K562 (cell line): ENCODE data around the gene CTCFL.

Experiments used
- JUNB ChIP-seq: fragments of 450-650 bp; formaldehyde crosslinking; conservative IDR thresholded peaks from 2 replicates; pipeline ENCODE4 v1.4.0; 2020; ENCODE audit warnings: mild to moderate bottlenecking
- USF2 ChIP-seq: sonication (generic); formaldehyde crosslinking; IDR thresholded peaks from 2 replicates; pipeline ENCODE4 v1.5.0; 2020; ENCODE audit warnings: missing genetic modification reagents
- TF ChIP-seq, protein P1 (sequence below), 3 experiments: IDR thresholded peaks in 2 of 3; conservative IDR thresholded peaks in 1 of 3; 2 replicates each; pipeline ENCODE4 v1.5.1; 2011 to 2012; ENCODE audit warnings: low read length in 3 of 3, mild to moderate bottlenecking in 3 of 3, control low read depth in 2 of 3, improper control_type of control experiment in 1 of 3, inconsistent platforms in 1 of 3, low read depth in 1 of 3, mixed read lengths in 1 of 3, moderate library complexity in 1 of 3; ENCODE audit not compliant: insufficient read depth in 2 of 3
- TF ChIP-seq, protein P2 (sequence below): fragments of 250-450 bp; sonication (Bioruptor Pico); IDR thresholded peaks from 2 replicates; pipeline ENCODE4 v1.4.0; 2020; ENCODE audit warnings: mild to moderate bottlenecking, moderate library complexity

GRCh38 chr20:57540890-57541580 lies 16.1 kb upstream of the CTCFL start:
- TF ChIP-seq, protein P1, sequence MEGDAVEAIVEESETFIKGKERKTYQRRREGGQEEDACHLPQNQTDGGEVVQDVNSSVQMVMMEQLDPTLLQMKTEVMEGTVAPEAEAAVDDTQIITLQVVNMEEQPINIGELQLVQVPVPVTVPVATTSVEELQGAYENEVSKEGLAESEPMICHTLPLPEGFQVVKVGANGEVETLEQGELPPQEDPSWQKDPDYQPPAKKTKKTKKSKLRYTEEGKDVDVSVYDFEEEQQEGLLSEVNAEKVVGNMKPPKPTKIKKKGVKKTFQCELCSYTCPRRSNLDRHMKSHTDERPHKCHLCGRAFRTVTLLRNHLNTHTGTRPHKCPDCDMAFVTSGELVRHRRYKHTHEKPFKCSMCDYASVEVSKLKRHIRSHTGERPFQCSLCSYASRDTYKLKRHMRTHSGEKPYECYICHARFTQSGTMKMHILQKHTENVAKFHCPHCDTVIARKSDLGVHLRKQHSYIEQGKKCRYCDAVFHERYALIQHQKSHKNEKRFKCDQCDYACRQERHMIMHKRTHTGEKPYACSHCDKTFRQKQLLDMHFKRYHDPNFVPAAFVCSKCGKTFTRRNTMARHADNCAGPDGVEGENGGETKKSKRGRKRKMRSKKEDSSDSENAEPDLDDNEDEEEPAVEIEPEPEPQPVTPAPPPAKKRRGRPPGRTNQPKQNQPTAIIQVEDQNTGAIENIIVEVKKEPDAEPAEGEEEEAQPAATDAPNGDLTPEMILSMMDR (IDR thresholded peaks at IDR 0.05 in 2 of 3, conservative IDR thresholded peaks at IDR 0.05 in 1 of 3; ENCODE audit: insufficient read depth in 2 of 3, low read depth in 1 of 3, low read length in 3 of 3) = no peak
- TF ChIP-seq, protein P2, sequence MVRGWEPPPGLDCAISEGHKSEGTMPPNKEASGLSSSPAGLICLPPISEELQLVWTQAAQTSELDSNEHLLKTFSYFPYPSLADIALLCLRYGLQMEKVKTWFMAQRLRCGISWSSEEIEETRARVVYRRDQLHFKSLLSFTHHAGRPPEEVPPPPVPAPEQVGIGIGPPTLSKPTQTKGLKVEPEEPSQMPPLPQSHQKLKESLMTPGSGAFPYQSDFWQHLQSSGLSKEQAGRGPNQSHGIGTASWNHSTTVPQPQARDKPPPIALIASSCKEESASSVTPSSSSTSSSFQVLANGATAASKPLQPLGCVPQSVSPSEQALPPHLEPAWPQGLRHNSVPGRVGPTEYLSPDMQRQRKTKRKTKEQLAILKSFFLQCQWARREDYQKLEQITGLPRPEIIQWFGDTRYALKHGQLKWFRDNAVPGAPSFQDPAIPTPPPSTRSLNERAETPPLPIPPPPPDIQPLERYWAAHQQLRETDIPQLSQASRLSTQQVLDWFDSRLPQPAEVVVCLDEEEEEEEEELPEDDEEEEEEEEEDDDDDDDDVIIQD (CRISPR knock-in tag) = no peak
- TF ChIP-seq JUNB (CRISPR knock-in tag) = no peak
- no peak for TF ChIP-seq USF2 (CRISPR knock-in tag)
